ENCODE measurements around the gene HEATR3.
A peak's percentile ranks its signal among the peaks of the same experiment; 100 is the strongest.

HEATR3 gene

DNA sequence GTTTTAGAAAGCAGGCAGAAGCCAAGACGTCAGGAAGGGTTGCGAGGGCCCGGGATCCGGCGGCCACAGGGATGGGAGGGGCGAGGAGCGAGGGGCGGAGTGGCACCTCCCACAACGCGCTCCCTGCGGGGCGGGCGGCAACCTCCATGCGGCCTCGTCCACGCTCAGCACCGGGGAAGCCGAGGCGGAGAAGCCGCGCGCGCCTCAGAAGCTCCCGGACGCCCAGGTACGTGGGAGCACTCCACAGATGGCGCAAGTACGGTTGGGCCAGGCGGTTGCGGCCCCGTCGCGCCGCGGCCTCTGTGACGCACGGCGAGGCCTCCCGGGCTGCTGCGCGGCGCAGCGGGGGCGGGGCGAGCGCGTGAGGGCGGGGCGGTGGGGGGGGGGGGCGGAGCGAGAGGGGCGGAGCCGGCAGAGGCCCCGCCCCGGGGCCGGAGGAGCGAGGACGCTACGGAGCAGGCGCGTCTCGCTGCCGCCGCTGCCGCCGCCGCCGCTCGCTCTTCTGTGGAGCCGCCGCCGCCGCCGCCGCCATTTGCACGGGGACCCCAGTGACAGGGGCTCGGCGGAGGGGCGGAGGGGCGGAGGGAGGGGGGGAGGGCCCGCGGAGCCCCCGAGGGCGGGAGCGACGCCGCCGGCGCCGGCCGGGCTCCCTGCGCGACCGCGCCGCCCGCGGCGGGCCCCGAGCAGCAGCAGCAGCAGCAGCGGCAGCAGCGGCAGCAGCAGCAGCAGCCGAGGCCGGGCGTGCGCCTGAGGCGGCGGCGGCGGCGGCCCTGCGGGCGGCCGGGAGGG, 87.2 kb downstream of the HEATR3 start, which contains the start of gene TENT4B:
Gene TENT4B, plus strand, starts transcription at position 500 of the 789 bp plus-strand sequence. CDS start 316 bp downstream, outside the sequence.
- DNase-seq (ENCODE audit: low spot score): peak; percentile 100

DNA sequence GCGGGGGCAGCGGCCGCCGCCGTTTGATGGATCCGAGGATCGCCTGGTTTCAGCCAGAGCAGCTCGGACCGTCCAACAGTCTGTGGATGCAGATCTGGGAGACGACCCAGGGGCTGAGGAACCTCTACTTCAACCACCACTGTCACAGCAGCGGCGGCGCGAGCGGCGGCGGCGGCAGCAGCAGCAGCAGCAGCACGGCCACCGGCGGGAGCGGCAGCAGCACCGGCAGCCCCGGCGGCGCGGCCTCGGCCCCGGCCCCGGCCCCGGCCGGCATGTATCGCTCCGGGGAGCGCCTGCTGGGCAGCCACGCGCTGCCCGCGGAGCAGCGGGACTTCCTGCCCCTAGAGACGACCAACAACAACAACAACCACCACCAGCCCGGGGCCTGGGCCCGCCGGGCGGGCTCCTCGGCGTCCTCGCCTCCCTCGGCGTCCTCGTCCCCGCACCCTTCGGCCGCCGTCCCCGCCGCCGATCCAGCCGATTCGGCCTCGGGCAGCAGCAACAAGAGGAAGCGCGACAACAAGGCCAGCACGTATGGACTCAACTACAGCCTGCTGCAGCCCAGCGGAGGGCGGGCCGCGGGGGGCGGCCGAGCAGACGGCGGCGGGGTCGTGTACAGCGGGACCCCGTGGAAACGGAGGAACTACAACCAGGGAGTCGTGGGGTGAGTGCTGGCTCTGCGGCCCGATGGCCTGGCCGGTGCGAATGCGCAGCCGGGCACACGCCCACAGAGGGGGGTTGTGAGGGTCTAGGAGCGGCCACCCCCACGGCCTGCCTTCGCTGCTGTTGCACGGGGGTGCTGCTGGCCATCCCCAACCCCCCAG, 88.0 kb downstream of the HEATR3 start:
- DNase-seq (ENCODE audit: low spot score): peak; percentile 57

DNA sequence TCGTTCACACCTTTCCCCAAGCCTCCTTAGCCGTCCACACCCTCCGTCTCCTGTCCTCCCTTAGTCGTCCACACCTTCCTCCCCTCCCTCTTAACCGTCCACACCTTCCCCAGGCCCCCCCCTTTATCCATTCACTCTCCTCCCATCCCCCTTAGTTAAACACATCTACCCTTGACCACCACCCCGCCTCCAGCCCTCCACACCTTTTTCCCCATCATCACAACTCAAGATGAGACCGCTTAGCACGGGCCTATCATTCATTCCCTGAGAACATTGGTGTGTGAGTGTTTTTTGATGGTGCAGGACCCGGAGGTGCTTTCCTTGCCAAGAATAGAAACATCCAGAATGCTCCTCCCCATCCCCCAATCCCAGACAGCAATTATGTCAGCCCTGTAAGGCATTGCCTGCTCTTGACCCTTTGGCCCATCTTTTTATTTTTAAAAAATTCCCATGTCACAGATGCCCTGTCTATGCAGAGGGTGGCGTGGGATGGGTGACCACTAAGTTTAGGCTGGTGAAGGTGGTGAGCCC, 88.7 kb downstream of the HEATR3 start:
- DNase-seq (ENCODE audit: low spot score): peak; percentile 15

DNA sequence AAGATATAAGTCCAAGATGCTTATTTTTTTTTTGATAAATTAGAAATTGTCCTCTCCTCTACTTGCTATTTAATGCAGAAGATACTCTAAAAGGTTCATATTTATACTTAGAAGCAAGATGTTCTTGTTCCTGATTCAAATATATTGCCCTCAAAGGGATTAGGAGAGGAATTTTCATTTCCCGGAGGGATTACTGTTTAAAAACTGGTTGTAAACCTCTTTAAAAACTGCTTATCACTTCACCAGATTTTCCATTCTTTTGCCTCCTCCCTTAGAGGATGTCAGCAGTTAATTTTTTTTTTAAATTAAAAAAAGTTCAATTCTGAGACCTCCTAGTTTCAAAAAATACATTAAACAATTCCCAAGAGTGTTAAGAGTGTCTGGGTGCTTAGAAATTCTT, 90.2 kb downstream of the HEATR3 start:
- DNase-seq (ENCODE audit: low spot score): no peak

All from AG08396 (cell line).